K562 (cell line): Measurements from ENCODE around the gene DUS4L. TPM values are rescaled to one million over a fixed set of nuclear protein-coding genes. Genes with fewer than 3 reads are reported as not detected.

Experiments
- BCLAF1 ChIP-seq, 2 experiments: fragments of 450-650 bp in 1 of 2; IDR thresholded peaks; 2 replicates each; pipeline ENCODE4 v1.6.1; 2011 to 2017; ENCODE audit warnings: low read depth in 2 of 2, antibody characterized with exemption in 1 of 2, borderline replicate concordance in 1 of 2, low read length in 1 of 2, mild to moderate bottlenecking in 1 of 2, mixed read lengths in 1 of 2; ENCODE audit not compliant: control insufficient read depth in 1 of 2
- CHD1 ChIP-seq: fragments of 200-600 bp; sonication (generic); IDR thresholded peaks from one replicate; pipeline ENCODE4 v1.6.1; 2012; ENCODE audit warnings: mild to moderate bottlenecking, moderate library complexity, low read length, inconsistent platforms
- E2F3 ChIP-seq: fragments of 250-450 bp; sonication (Bioruptor Pico); IDR thresholded peaks from 2 replicates; pipeline ENCODE4 v1.4.0; 2020; ENCODE audit warnings: mild to moderate bottlenecking
- E4F1 ChIP-seq: fragments of 250-450 bp; sonication (Bioruptor Pico); IDR thresholded peaks from 2 replicates; pipeline ENCODE4 v1.5.0; 2021; ENCODE audit warnings: mild to moderate bottlenecking, borderline replicate concordance
- ELF4 ChIP-seq: fragments of 450-650 bp; formaldehyde crosslinking; IDR thresholded peaks from 2 replicates; pipeline ENCODE4 v1.4.0; 2022; ENCODE audit warnings: missing genetic modification characterization
- ELK1 ChIP-seq: sonication (generic); formaldehyde crosslinking; IDR thresholded peaks from 2 replicates; pipeline ENCODE4 v1.8.1; 2022; ENCODE audit warnings: missing genetic modification reagents
- KLF6 ChIP-seq: fragments of 250-450 bp; sonication (Bioruptor Pico); IDR thresholded peaks from 2 replicates; pipeline ENCODE4 v1.4.0; 2020; ENCODE audit warnings: mild to moderate bottlenecking, moderate library complexity, borderline replicate concordance
- NELFE ChIP-seq: IDR thresholded peaks from 2 replicates; pipeline ENCODE4 v1.6.1; 2011; ENCODE audit warnings: mild to moderate bottlenecking; ENCODE audit not compliant: insufficient read depth, insufficient read length
- NR2C1 ChIP-seq, 2 experiments: fragments of 450-650 bp; IDR thresholded peaks; 2 replicates each; pipeline ENCODE4 v1.6.1; 2017; ENCODE audit warnings: mild to moderate bottlenecking in 2 of 2, antibody characterized with exemption in 1 of 2, inconsistent platforms in 1 of 2, missing compliant biosample characterization in 1 of 2, missing genetic modification characterization in 1 of 2
- RAD51 ChIP-seq: fragments of 450-650 bp; IDR thresholded peaks from 2 replicates; pipeline ENCODE4 v1.7.1; 2016; ENCODE audit warnings: low read depth, mild to moderate bottlenecking, borderline replicate concordance
- SREBF1 ChIP-seq: fragments of 150-350 bp; IDR thresholded peaks from 2 replicates; pipeline ENCODE4 v1.6.1; 2014; ENCODE audit warnings: antibody characterized with exemption, low read depth, low read length, borderline replicate concordance
- TAF1 ChIP-seq: IDR thresholded peaks from 2 replicates; pipeline ENCODE4 v1.6.1; 2011; ENCODE audit warnings: mild to moderate bottlenecking, low read length, moderate library complexity; ENCODE audit not compliant: insufficient read depth, control insufficient read depth, severe bottlenecking; ENCODE audit errors: extremely low read depth
- TAL1 ChIP-seq: fragments of 450-650 bp; IDR thresholded peaks from 2 replicates; pipeline ENCODE4 v1.6.1; 2016; ENCODE audit warnings: mild to moderate bottlenecking
- TBP ChIP-seq: optimal IDR thresholded peaks from 2 replicates; pipeline ENCODE3; 2011; ENCODE audit warnings: low read depth, low read length, improper control_type of control experiment
- VEZF1 ChIP-seq: fragments of 200-800 bp; sonication (Bioruptor generic); IDR thresholded peaks from 2 replicates; pipeline ENCODE4 v1.6.1; 2017; ENCODE audit warnings: missing genetic modification characterization, missing compliant biosample characterization
- ZNF644 ChIP-seq: fragments of 200-800 bp; sonication (Bioruptor generic); IDR thresholded peaks from 2 replicates; pipeline ENCODE4 v1.6.1; 2016; ENCODE audit warnings: low read depth, missing genetic modification characterization, missing compliant biosample characterization
- ZNF778 ChIP-seq: fragments of 450-650 bp; formaldehyde crosslinking; IDR thresholded peaks from 2 replicates; pipeline ENCODE4 v1.4.0; 2020; ENCODE audit warnings: mild to moderate bottlenecking, moderate library complexity
- polyA plus RNA-seq, 8 experiments: library from polyadenylated mRNA; depleted of rRNA in 4 of 8; stranded (reverse) in 5 of 8; unstranded in 3 of 8; fragments of >200 nt; fragmentation: Nextera tagmentation in 2 of 8; fragmentation: Illumina TruSeq in 1 of 8; extraction: Ambion mirVana in 2 of 8; extraction: Trizol in 1 of 8; gene quantifications; 2 replicates each; pipeline versions ENCODE4 v1.2.1 to v1.2.3, GENCODE V29; 2011 to 2014; ENCODE audit warnings: inconsistent platforms in 1 of 8, missing spikeins in 1 of 8
- total RNA-seq, 7 experiments: library from RNA; depleted of rRNA in 6 of 7; stranded (reverse); fragments of >200 nt in 6 of 7; fragmentation: Illumina TruSeq in 2 of 7; extraction: Trizol in 2 of 7; gene quantifications; 2 replicates each; pipeline versions ENCODE4 v1.2.1 to v1.2.3, GENCODE V29; 2011 to 2021; ENCODE audit warnings: low replicate concordance in 1 of 7

DUS4L gene
- total and polyA plus RNA-seq, 9 of the 15 experiments (the other 6 are each of a cell fraction or from before 2014, with no cell fraction given): 12.2 to 33.6 (median 28.6) TPM

GRCh38 chr7:107563775-107564552 lies at the start of gene DUS4L, which contains the start of gene COG5 (continued):
- peak in 1 of 2 experiments; percentile 89; a peak in 1 of 4 replicates for TF ChIP-seq BCLAF1 (IDR thresholded peaks at IDR 0.05; ENCODE audit: borderline replicate concordance in 1 of 2, control insufficient read depth in 1 of 2, low read depth in 2 of 2, low read length in 1 of 2)
- 0 out of 2 replicates have a peak, but pooled peaks have one; percentile 36 for TF ChIP-seq KLF6
- no peak for TF ChIP-seq SREBF1
- TF ChIP-seq TBP: peak; percentile 74
- no peak for TF ChIP-seq RAD51
- TF ChIP-seq NR2C1 (IDR thresholded peaks at IDR 0.05): no peak; the same call in 1 of the 2 replicates
- no peak; the same call in 1 of the 2 replicates for TF ChIP-seq NR2C1 (tag; IDR thresholded peaks at IDR 0.05)
- TF ChIP-seq VEZF1 (CRISPR knock-in tag): no peak; the same call in 1 of the 2 replicates
- TF ChIP-seq ELF4: no peak
- no peak for TF ChIP-seq E4F1
- no peak for TF ChIP-seq ELK1
- TF ChIP-seq CHD1: peak; percentile 81
- TF ChIP-seq E2F3 (CRISPR knock-in tag): no peak
- TF ChIP-seq TAL1: no peak
- peak; percentile 89 for TF ChIP-seq TAF1
- no peak for TF ChIP-seq ZNF778 (CRISPR knock-in tag)
- no peak for TF ChIP-seq NELFE
- TF ChIP-seq ZNF644 (tag): 0 out of 2 replicates have a peak, but pooled peaks have one; percentile 41
